ENCODE measurements around the gene ESYT1. TPM values are rescaled to one million over a fixed set of nuclear protein-coding genes. Genes with fewer than 3 reads are reported as not detected.
A peak's percentile ranks its signal among the peaks of the same experiment; 100 is the strongest.

ESYT1 gene
- total and polyA plus RNA-seq, 9 donors, result 62.3 to 139 (median 97.3) TPM

DNA sequence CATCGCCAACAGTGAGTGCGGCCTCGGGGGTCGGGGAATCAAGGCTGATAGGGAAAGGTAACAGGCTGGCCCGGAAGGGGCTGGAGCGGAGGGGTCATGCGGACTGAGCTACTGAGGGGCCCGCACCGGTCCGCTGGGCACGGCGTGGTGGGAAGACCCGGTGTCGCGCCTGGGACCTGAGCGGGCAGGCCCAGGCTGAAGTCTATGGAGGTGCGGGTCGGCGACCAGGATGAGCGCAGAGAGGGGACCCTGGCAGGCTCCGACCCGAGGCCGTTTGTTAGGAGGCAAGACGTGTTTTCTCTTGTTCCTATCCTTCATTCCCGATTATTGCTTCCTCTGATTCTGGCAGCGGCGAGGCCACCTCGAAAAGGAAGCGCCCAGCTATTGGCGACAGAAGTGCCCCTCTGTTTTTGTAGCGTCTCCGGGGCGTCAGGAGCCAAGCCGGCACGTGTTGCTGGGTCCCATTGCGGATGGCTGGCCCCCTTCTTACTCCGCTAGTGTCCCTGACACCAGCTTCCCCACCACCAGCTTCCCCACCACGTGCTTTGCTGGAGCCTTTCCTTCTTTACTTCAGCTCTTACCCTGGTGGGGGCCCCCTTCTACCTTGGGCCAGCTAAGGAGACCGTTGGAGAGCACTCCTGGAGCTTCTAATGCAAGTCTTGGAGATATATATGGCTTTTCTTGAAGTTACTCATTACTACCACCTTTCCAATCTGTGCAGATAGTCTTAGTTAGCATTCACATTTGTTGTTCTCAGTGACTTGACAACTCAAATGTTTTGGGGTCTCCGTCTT lies 23.1 kb upstream of the ESYT1 start:
- Histone ChIP-seq H3K27me3 (no peaks in the 10 kb centered on the region), H3K36me3 (no peaks in the 10 kb centered on the region), H3K9me3 (no peaks in the 10 kb centered on the region), H3K4me1 (ENCODE audit: insufficient read depth) (peaks cover 4% of the 10 kb centered on the region), H3K27ac (peak overlapping the region; percentile 39 to 76), H3K4me3 (peak overlapping the region; percentile 94)
- 0 to 1% (median 0%) methylated on average over 40 of the region's 40 CpGs for WGBS, 3 donors
- intact Hi-C loops (cut with DNase I), result no loop called here
- TF ChIP-seq POLR2A (IDR thresholded peaks at IDR 0.05), result no peak
- no peak for TF ChIP-seq EP300 (IDR thresholded peaks at IDR 0.05)
- no peak for TF ChIP-seq CTCF (IDR thresholded peaks at IDR 0.05)
- DNase-seq, result peak in 1 of 5 donors; percentile 38

- Histone ChIP-seq H3K4me3 (peak overlapping the region; percentile 94), H3K9me3 (no peaks in the 10 kb centered on the region), H3K27ac (no peak overlapping the region), H3K27me3 (no peaks in the 10 kb centered on the region), H3K4me1 (ENCODE audit: insufficient read depth) (peaks cover 4% of the 10 kb centered on the region), H3K36me3 (no peaks in the 10 kb centered on the region)
- intact Hi-C loops (cut with DNase I), result no loop called here
- no peak for DNase-seq
- WGBS, 3 donors, result 22 to 28% (median 23%) methylated on average over 2 of the region's 2 CpGs
- TF ChIP-seq CTCF (IDR thresholded peaks at IDR 0.05) (no peak), POLR2A (IDR thresholded peaks at IDR 0.05) (no peak)
Measured at GRCh38 chr12:56105609-56105902, 22.5 kb upstream of the ESYT1 start.

DNA sequence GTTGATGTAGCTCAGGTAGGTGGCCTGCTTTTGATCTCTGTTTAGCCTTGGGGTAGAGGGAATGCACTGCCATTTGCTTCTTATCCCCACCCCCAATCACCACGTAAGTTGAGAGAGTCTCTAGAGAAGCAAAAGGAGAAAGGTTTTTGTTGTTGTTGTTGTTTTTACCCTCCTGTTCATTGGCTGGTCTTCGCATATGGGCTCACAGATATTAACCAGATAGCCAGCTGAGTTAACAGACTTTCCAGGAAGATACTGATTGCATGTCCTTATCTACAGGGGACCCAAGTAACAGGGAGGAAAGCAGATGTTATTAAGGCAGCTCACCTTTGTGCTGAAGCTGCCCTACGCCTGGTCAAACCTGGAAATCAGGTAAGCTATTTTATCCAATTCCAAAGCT lies 20.8 kb upstream of the ESYT1 start:
- Histone ChIP-seq H3K27me3 (no peaks in the 10 kb centered on the region), H3K36me3 (no peaks in the 10 kb centered on the region), H3K4me1 (ENCODE audit: insufficient read depth) (peaks cover 4% of the 10 kb centered on the region), H3K9me3 (no peaks in the 10 kb centered on the region), H3K4me3 (no peak overlapping the region), H3K27ac (no peak overlapping the region)
- 91 to 97% (median 91%) methylated on average over 3 of the region's 3 CpGs for WGBS, 3 donors
- no peak for DNase-seq
- no peak for TF ChIP-seq CTCF (IDR thresholded peaks at IDR 0.05)
- TF ChIP-seq POLR2A (IDR thresholded peaks at IDR 0.05), result no peak
- no peak for TF ChIP-seq EP300 (IDR thresholded peaks at IDR 0.05)
- intact Hi-C loops (cut with DNase I), result no loop called here

DNA sequence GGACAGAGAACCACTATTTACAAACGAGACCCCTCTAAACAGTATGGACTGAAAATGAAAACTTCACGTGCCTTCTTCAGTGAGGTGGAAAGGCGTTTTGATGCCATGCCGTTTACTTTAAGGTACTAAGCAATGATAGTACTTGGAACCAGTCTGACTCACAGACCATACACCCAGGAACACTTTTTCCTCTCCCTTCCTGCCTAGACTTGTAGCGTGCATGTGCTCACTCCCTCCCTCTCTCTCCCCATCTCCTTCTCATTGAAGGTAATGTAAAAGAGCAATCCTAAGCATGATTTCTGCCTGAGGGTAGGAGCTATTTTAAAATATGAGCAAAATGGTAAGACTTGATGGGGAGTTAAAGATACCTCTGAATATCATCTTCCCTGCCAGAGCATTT lies 17.5 kb upstream of the ESYT1 start:
- Histone ChIP-seq H3K27ac (no peak overlapping the region), H3K36me3 (no peaks in the 10 kb centered on the region), H3K9me3 (no peaks in the 10 kb centered on the region), H3K27me3 (no peaks in the 10 kb centered on the region), H3K4me3 (no peak overlapping the region), H3K4me1 (ENCODE audit: insufficient read depth) (peaks cover 2% of the 10 kb centered on the region)
- WGBS, 3 donors, result 87 to 89% (median 87%) methylated on average over 5 of the region's 5 CpGs
- intact Hi-C loops (cut with DNase I), result no loop called here
- TF ChIP-seq EP300 (IDR thresholded peaks at IDR 0.05) (no peak), POLR2A (IDR thresholded peaks at IDR 0.05) (no peak)
- no peak for DNase-seq

GRCh38 chr12:56114084-56114483 lies 14.0 kb upstream of the ESYT1 start:
- H3K9me3 ChIP-seq, result no peaks in the 10 kb centered on the region
- 92 to 96% (median 93%) methylated on average over 1 of the region's 1 CpG for WGBS, 3 donors
- no peak overlapping the region for H3K4me3 ChIP-seq
- intact Hi-C loops (cut with DNase I), result no loop called here
- H3K4me1 ChIP-seq (ENCODE audit: insufficient read depth), result peaks cover 2% of the 10 kb centered on the region
- H3K36me3 ChIP-seq, result no peaks in the 10 kb centered on the region
- TF ChIP-seq EP300 (IDR thresholded peaks at IDR 0.05) (no peak), POLR2A (IDR thresholded peaks at IDR 0.05) (no peak), CTCF (IDR thresholded peaks at IDR 0.05) (no peak)
- no peak overlapping the region for H3K27ac ChIP-seq
- DNase-seq, result no peak
- H3K27me3 ChIP-seq, result no peaks in the 10 kb centered on the region

Measured in ovary (tissue), 9 donors.